Astrocyte (in vitro differentiated cells and primary cell): Measurements from ENCODE around the gene SEPTIN1.
"Not testable (repeated sequence)": the region's sequence is repeated elsewhere in the genome, so short reads cannot be mapped to it uniquely, and the experiment has no call there.

ENCODE experiments used
- EZH2 ChIP-seq: IDR thresholded peaks from 2 replicates; pipeline ENCODE4 v1.6.1; 2012; ENCODE audit warnings: mild to moderate bottlenecking, low read length, inconsistent platforms; ENCODE audit not compliant: insufficient read depth
- TF ChIP-seq, protein P1 (sequence below): IDR thresholded peaks from 2 replicates; pipeline ENCODE4 v1.5.1; 2011; ENCODE audit warnings: low read depth, mild to moderate bottlenecking, inconsistent platforms, low read length, moderate library complexity; ENCODE audit not compliant: insufficient read depth

DNA sequence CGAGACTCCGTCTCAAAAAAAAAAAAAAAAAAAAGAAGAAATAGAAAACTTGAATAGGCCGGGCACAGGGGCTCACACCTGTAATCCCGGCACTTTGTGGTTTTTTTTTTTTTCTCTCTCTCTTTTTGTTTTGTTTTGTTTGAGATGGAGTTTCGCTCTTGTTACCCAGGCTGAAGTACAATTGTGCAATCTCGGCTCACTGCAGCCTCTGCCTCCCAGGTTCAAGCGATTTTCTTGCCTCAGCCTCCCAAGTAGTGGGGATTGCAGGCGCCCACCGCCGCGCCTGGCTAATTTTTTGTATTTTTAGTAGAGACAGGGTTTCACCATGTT, 38.9 kb downstream of the SEPTIN1 start:
- TF ChIP-seq, protein P1, sequence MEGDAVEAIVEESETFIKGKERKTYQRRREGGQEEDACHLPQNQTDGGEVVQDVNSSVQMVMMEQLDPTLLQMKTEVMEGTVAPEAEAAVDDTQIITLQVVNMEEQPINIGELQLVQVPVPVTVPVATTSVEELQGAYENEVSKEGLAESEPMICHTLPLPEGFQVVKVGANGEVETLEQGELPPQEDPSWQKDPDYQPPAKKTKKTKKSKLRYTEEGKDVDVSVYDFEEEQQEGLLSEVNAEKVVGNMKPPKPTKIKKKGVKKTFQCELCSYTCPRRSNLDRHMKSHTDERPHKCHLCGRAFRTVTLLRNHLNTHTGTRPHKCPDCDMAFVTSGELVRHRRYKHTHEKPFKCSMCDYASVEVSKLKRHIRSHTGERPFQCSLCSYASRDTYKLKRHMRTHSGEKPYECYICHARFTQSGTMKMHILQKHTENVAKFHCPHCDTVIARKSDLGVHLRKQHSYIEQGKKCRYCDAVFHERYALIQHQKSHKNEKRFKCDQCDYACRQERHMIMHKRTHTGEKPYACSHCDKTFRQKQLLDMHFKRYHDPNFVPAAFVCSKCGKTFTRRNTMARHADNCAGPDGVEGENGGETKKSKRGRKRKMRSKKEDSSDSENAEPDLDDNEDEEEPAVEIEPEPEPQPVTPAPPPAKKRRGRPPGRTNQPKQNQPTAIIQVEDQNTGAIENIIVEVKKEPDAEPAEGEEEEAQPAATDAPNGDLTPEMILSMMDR = not testable (repeated sequence)
- TF ChIP-seq EZH2 = not testable (repeated sequence)
